GM23248 (cell line): ENCODE measurements around the gene PRKAR2A.

ENCODE experiments used
- EZH2 ChIP-seq: fragments of 200-600 bp; sonication (generic); IDR thresholded peaks from 2 replicates; pipeline ENCODE4 v1.6.1; 2018; ENCODE audit warnings: antibody characterized with exemption, mild to moderate bottlenecking; ENCODE audit not compliant: insufficient read depth, poor library complexity, severe bottlenecking
- EZH2phosphoT487 ChIP-seq: fragments of 200-600 bp; sonication (generic); IDR thresholded peaks from 2 replicates; pipeline ENCODE4 v1.6.1; 2018; ENCODE audit warnings: antibody characterized with exemption, moderate library complexity, mild to moderate bottlenecking, low read depth; ENCODE audit not compliant: insufficient read depth

- TF ChIP-seq EZH2 (no peak), EZH2phosphoT487 (no peak)
Observed at GRCh38 chr3:48881006-48881405, 33.3 kb upstream of the PRKAR2A start.
